ENCODE data around the gene C2CD3. TPM values are rescaled to one million over a fixed set of nuclear protein-coding genes. Genes with fewer than 3 reads are reported as not detected.
A peak's percentile ranks its signal among the peaks of the same experiment; 100 is the strongest.
"Not testable (repeated sequence)": the region's sequence is repeated elsewhere in the genome, so short reads cannot be mapped to it uniquely, and the experiment has no call there.

C2CD3 gene
- total RNA-seq, 1 donor from 2014 or later, result 40.9 TPM

GRCh38 chr11:74091549-74091948 lies 79.3 kb downstream of the C2CD3 start:
- Mint-ChIP-seq H3K27me3 (no peaks in the 10 kb centered on the region), H3K36me3 (ENCODE audit: insufficient read depth) (peaks cover 5% of the 10 kb centered on the region), H3K9me3 (ENCODE audit: low read depth) (no peaks in the 10 kb centered on the region), H3K4me1 (ENCODE audit: low read depth) (no peaks in the 10 kb centered on the region), H3K27ac (no peak overlapping the region), H3K4me3 (ENCODE audit: low read depth) (no peak overlapping the region)
- TF ChIP-seq CTCF (IDR thresholded peaks at IDR 0.05; ENCODE audit: unreplicated experiment), result no peak
- DNase-seq (ENCODE audit: low spot score, unreplicated experiment), result no peak

- H3K4me1 Mint-ChIP-seq (ENCODE audit: low read depth), result no peaks in the 10 kb centered on the region
- no peaks in the 10 kb centered on the region for H3K27me3 Mint-ChIP-seq
- no peak overlapping the region for H3K4me3 Mint-ChIP-seq (ENCODE audit: low read depth)
- peaks cover 5% of the 10 kb centered on the region for H3K36me3 Mint-ChIP-seq (ENCODE audit: insufficient read depth)
- DNase-seq (ENCODE audit: low spot score, unreplicated experiment), result no peak
- H3K27ac Mint-ChIP-seq, result no peak overlapping the region
- TF ChIP-seq CTCF (IDR thresholded peaks at IDR 0.05; ENCODE audit: unreplicated experiment), result peak; percentile 17
- H3K9me3 Mint-ChIP-seq (ENCODE audit: low read depth), result no peaks in the 10 kb centered on the region
Measured at GRCh38 chr11:74090701-74091100, 80.1 kb downstream of the C2CD3 start.

GRCh38 chr11:74086242-74086884 lies 84.4 kb downstream of the C2CD3 start:
- H3K4me3 Mint-ChIP-seq (ENCODE audit: low read depth), result no peak overlapping the region
- no peaks in the 10 kb centered on the region for H3K27me3 Mint-ChIP-seq
- no peak overlapping the region for H3K27ac Mint-ChIP-seq
- H3K4me1 Mint-ChIP-seq (ENCODE audit: low read depth), result no peaks in the 10 kb centered on the region
- DNase-seq (ENCODE audit: low spot score, unreplicated experiment), result no peak
- H3K9me3 Mint-ChIP-seq (ENCODE audit: low read depth), result peaks cover 4% of the 10 kb centered on the region
- TF ChIP-seq CTCF (IDR thresholded peaks at IDR 0.05; ENCODE audit: unreplicated experiment), result no peak
- H3K36me3 Mint-ChIP-seq (ENCODE audit: insufficient read depth), result peaks cover 34% of the 10 kb centered on the region

GRCh38 chr11:74085542-74085892 lies 85.3 kb downstream of the C2CD3 start:
- H3K27me3 Mint-ChIP-seq, result no peaks in the 10 kb centered on the region
- peaks cover 4% of the 10 kb centered on the region for H3K9me3 Mint-ChIP-seq (ENCODE audit: low read depth)
- H3K4me3 Mint-ChIP-seq (ENCODE audit: low read depth), result no peak overlapping the region
- H3K36me3 Mint-ChIP-seq (ENCODE audit: insufficient read depth), result peaks cover 36% of the 10 kb centered on the region
- DNase-seq (ENCODE audit: low spot score, unreplicated experiment), result no peak
- no peak for TF ChIP-seq CTCF (IDR thresholded peaks at IDR 0.05; ENCODE audit: unreplicated experiment)
- no peak overlapping the region for H3K27ac Mint-ChIP-seq
- H3K4me1 Mint-ChIP-seq (ENCODE audit: low read depth), result no peaks in the 10 kb centered on the region

GRCh38 chr11:74084796-74085541 lies 85.8 kb downstream of the C2CD3 start:
- Mint-ChIP-seq H3K27me3 (no peaks in the 10 kb centered on the region), H3K27ac (no peak overlapping the region), H3K4me1 (ENCODE audit: low read depth) (no peaks in the 10 kb centered on the region), H3K36me3 (ENCODE audit: insufficient read depth) (peaks cover 36% of the 10 kb centered on the region), H3K4me3 (ENCODE audit: low read depth) (no peak overlapping the region), H3K9me3 (ENCODE audit: low read depth) (peaks cover 4% of the 10 kb centered on the region)
- no peak for DNase-seq (ENCODE audit: low spot score, unreplicated experiment)
- TF ChIP-seq CTCF (IDR thresholded peaks at IDR 0.05; ENCODE audit: unreplicated experiment), result no peak

GRCh38 chr11:74083927-74084326 lies 86.9 kb downstream of the C2CD3 start:
- DNase-seq (ENCODE audit: low spot score, unreplicated experiment); H3K27ac Mint-ChIP-seq; H3K4me3 Mint-ChIP-seq (ENCODE audit: low read depth); H3K27me3 Mint-ChIP-seq; H3K4me1 Mint-ChIP-seq (ENCODE audit: low read depth); H3K9me3 Mint-ChIP-seq (ENCODE audit: low read depth): not testable (repeated sequence)
- peaks cover 36% of the 10 kb centered on the region for H3K36me3 Mint-ChIP-seq (ENCODE audit: insufficient read depth)
